Lung (tissue), 12 donors: Measurements from ENCODE around the gene KIAA1671. TPM values are rescaled to one million over a fixed set of nuclear protein-coding genes. Genes with fewer than 3 reads are reported as not detected.
A peak's percentile ranks its signal among the peaks of the same experiment; 100 is the strongest.

Experiments
- ATAC-seq: fragments of 200-7000 bp; cut with Tn5 transposase; one replicate; pipeline ENCODE4 v1.9.1; 2020; ENCODE audit warnings: moderate number of reproducible peaks; ENCODE audit not compliant: insufficient read depth, low FRiP score
- DNase-seq, 3 donors: peaks; one replicate each; pipeline ENCODE4 v3.0.0-alpha.2; 2013 to 2017
- H3K27ac ChIP-seq, 2 donors: one replicate each; pipeline ENCODE4 v1.5.1; 2013; ENCODE audit warnings: mild to moderate bottlenecking in 2 of 2, moderate library complexity in 2 of 2, control low read depth in 1 of 2, inconsistent platforms in 1 of 2, low read depth in 1 of 2, low read length in 1 of 2
- H3K27me3 ChIP-seq, 3 donors: one replicate each; pipeline ENCODE4 v1.5.1; 2013; ENCODE audit warnings: low read length in 2 of 3; ENCODE audit not compliant: control insufficient read depth in 3 of 3, insufficient read depth in 3 of 3
- H3K36me3 ChIP-seq, 4 donors: one replicate each; pipeline ENCODE4 v1.5.1; 2013; ENCODE audit warnings: low read length in 4 of 4, mild to moderate bottlenecking in 1 of 4, moderate library complexity in 1 of 4; ENCODE audit not compliant: control insufficient read depth in 4 of 4, insufficient read depth in 4 of 4
- H3K4me1 ChIP-seq, 5 donors: one replicate each; pipeline ENCODE4 v1.5.1; 2013; ENCODE audit warnings: low read length in 5 of 5, mild to moderate bottlenecking in 2 of 5, moderate library complexity in 1 of 5; ENCODE audit not compliant: control insufficient read depth in 5 of 5, insufficient read depth in 5 of 5
- H3K4me3 ChIP-seq: one replicate; pipeline ENCODE4 v1.5.1; 2013; ENCODE audit warnings: mild to moderate bottlenecking, control low read depth, moderate library complexity
- H3K9ac ChIP-seq, 2 donors: one replicate each; pipeline ENCODE4 v1.5.1; 2013; ENCODE audit warnings: low read length in 2 of 2, control low read depth in 1 of 2; ENCODE audit not compliant: insufficient read depth in 1 of 2
- H3K9me3 ChIP-seq, 4 donors: one replicate each; pipeline ENCODE4 v1.5.1; 2013; ENCODE audit warnings: low read length in 3 of 4, mild to moderate bottlenecking in 1 of 4, moderate library complexity in 1 of 4; ENCODE audit not compliant: control insufficient read depth in 4 of 4, insufficient read depth in 3 of 4
- WGBS, 2 donors: extraction: QIAGEN DNeasy Blood & Tissue Kit; methylation state at CpG; one replicate each; pipeline ENCODE4 v1.1.7; 2013; 5-methylcytosine and 5-hydroxymethylcytosine counted together
- polyA plus RNA-seq, 2 donors: library from polyadenylated mRNA; stranded (reverse); fragments of 200-250 nt; gene quantifications; one replicate each; pipeline ENCODE4 v1.2.1, GENCODE V29; 2013
- total RNA-seq, 2 donors: library from RNA; depleted of rRNA in 1 of 2; stranded (reverse); fragments of >200 nt in 1 of 2; gene quantifications; one replicate each; pipeline ENCODE4 v1.2.1, GENCODE V29; 2014 to 2021
- TF ChIP-seq, protein P1 (sequence below): IDR thresholded peaks from 2 replicates; pipeline ENCODE4 v1.5.1; 2012; ENCODE audit warnings: mild to moderate bottlenecking; ENCODE audit errors: control extremely low read depth, extremely low read depth
- donor health status: control.
- donor health status: control.
- donor health status: Bipolar disorder and iron deficiency.
- donor health status: healthy.
- donor health status: DM: yes; HTN: yes; CAD: no.

The KIAA1671 gene
- total and polyA plus RNA-seq, 4 donors: 7.6 to 44.6 (median 24.0) TPM

DNA sequence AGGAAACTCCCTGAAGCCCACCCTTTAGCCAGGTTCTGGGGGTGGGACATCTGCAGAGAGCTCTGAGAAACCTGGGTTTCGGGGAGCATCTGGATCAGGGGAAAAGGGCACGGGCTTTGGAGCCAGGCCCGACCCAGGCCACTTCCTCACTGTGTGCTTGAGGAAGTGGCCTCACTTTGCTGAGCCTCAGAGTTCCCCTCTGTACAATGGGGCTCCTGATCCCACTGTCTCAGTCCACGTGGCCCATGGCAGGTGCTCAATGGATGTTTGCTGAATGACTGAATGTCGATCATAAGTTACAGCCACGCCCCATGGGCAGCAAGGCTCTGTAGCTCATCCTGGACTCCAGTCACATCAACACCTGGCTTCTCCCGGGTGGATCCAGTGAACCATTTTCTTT is 248.5 kb downstream of the KIAA1671 start:
- Histone ChIP-seq H3K9me3 (no peaks in the 10 kb centered on the region), H3K27me3 (no peaks in the 10 kb centered on the region), H3K9ac (no peak overlapping the region), H3K4me3 (no peak overlapping the region), H3K27ac (no peak overlapping the region), H3K36me3 (peaks cover 0 to 17% (median 0%) of the 10 kb centered on the region in 4 donors), H3K4me1 (no peaks in the 10 kb centered on the region)
- ATAC-seq (no peak), DNase-seq (no peak)
- 74 to 78% methylated on average over 7 of the region's 7 CpGs for WGBS, 2 donors
- TF ChIP-seq, protein P1, sequence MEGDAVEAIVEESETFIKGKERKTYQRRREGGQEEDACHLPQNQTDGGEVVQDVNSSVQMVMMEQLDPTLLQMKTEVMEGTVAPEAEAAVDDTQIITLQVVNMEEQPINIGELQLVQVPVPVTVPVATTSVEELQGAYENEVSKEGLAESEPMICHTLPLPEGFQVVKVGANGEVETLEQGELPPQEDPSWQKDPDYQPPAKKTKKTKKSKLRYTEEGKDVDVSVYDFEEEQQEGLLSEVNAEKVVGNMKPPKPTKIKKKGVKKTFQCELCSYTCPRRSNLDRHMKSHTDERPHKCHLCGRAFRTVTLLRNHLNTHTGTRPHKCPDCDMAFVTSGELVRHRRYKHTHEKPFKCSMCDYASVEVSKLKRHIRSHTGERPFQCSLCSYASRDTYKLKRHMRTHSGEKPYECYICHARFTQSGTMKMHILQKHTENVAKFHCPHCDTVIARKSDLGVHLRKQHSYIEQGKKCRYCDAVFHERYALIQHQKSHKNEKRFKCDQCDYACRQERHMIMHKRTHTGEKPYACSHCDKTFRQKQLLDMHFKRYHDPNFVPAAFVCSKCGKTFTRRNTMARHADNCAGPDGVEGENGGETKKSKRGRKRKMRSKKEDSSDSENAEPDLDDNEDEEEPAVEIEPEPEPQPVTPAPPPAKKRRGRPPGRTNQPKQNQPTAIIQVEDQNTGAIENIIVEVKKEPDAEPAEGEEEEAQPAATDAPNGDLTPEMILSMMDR: no peak

DNA sequence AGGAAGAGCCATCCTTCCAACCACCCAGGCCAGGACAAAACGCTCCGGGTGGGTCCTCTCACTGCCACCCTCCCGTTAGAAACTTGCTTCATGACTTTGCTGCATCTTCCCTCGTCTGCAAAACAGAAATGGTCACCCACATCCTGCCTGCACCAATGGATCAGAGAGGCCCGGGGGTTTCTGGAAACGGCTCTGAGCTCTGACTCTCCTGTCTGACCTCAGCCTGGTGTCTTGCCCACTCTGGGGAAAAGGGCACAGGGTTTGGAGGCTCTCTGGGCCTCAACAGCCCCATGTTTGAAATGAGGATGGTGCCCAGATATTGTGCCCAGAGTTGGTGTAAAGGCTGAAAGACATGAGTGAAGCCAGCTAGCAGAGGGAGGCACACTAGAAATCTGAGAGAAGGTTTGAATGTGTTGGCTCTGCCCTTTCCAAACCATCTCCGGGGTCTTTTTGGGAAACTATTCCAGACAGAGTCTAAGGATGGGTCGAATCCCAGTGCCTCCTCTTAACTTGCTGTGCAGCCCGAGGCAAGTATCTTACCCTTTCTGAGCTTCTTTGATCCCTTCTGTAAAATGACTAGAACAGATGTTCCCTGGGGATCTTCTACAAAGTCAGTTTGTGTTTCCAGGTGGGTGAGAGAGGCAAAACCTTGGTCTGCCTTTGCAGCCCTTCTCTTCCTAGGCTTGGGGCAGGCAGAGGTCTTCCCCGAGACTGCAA is 249.2 kb downstream of the KIAA1671 start:
- Histone ChIP-seq H3K9me3 (no peaks in the 10 kb centered on the region), H3K27ac (no peak overlapping the region), H3K4me3 (no peak overlapping the region), H3K4me1 (no peaks in the 10 kb centered on the region), H3K27me3 (no peaks in the 10 kb centered on the region), H3K9ac (no peak overlapping the region), H3K36me3 (peaks cover 0 to 17% (median 0%) of the 10 kb centered on the region in 4 donors)
- no peak for DNase-seq
- TF ChIP-seq, protein P1: no peak
- WGBS, 2 donors: 66 to 69% methylated on average over 10 of the region's 10 CpGs
- ATAC-seq: no peak

DNA sequence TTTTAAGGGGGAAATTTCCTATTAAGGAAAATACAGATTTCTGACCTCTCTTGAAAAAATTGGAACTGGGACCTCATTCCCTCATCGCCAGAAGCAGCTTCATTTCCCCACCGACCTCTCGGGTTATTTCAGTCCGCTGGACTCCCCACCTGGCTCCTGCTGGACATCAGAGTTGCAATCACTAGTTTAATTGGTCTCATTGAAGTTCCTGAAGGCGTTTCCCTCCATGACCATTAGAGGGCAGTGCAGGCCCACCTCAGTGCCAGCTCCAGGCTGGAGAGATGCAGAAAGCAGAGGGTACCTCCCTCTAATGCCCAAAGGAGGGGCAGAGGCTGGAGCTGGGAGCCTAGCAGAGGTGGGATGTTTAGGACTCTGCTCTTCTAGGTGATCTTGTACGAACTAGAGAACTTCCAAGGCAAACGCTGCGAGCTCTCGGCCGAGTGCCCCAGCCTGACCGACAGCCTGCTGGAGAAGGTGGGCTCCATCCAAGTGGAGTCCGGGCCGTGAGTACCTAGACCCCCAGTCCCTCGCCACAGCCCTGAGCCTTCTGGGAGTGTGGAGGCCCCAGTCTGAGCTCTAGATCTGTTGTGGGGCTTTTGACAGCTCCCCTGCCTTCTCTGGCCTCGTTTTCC is 249.9 kb downstream of the KIAA1671 start:
- Histone ChIP-seq H3K36me3 (peaks cover 0 to 15% (median 0%) of the 10 kb centered on the region in 4 donors), H3K9ac (no peak overlapping the region), H3K9me3 (no peaks in the 10 kb centered on the region), H3K27ac (no peak overlapping the region), H3K27me3 (no peaks in the 10 kb centered on the region), H3K4me3 (no peak overlapping the region), H3K4me1 (no peaks in the 10 kb centered on the region)
- ATAC-seq (peak; percentile 62), DNase-seq (peak; percentile 54 to 64 (median 57))
- TF ChIP-seq, protein P1: peak; percentile 69
- WGBS, 2 donors: 55 to 57% methylated on average over 15 of the region's 15 CpGs
